Activated T-cell treated with anti-CD3 and anti-CD28 coated beads for 4 hours (primary cell): ENCODE results near the gene SPATA31D4.
"Not testable (repeated sequence)": the region's sequence is repeated elsewhere in the genome, so short reads cannot be mapped to it uniquely, and the experiment has no call there.

Experiments used
- DNase-seq: peaks from one replicate; pipeline ENCODE4 v3.0.0-alpha.2; 2020

SPATA31D4 gene

DNA sequence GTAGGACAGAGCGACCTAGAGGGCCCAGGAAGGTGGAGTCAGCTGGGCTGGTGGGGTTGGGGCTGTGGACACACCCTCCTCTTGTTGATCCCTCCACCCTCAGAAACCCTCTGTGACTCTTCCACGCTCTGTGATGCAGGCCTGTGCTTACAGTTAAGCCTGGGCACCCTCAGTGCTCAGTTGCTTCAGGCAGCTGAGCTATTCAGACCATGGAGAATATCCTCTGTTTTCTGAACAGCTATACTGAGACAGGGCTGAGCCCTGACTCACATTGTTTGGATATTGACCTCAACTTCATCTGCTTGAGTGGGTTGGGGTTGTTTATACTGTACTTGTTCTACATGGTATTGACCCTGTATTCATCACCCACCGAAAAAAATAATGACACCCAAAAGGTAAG lies at the start of gene SPATA31D4:
TSS of gene SPATA31D4 (plus strand) at position 124 of the 400 bp plus-strand sequence. CDS start at position 210, 86 bp downstream.
- DNase-seq = not testable (repeated sequence)

DNA sequence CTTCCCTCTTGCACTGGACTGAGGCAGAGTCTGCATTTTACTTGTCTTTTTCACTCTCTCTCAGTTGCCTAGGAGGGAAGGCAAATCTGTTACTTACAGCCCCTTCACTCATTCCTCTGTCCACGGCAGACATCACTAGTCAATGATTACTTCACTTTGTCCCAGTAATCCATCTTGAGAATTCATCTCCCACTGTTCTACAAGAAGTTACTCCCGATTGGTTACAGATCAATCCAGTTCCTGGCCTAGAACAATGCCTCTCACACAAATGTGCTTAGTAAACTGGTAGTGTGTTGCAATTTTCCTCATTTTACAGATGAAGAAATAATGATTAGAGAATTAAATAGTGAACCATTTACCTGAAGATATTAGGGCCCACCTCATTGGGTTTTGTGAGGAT lies 49.7 kb upstream of the SPATA31D4 start:
- DNase-seq = no peak

DNA sequence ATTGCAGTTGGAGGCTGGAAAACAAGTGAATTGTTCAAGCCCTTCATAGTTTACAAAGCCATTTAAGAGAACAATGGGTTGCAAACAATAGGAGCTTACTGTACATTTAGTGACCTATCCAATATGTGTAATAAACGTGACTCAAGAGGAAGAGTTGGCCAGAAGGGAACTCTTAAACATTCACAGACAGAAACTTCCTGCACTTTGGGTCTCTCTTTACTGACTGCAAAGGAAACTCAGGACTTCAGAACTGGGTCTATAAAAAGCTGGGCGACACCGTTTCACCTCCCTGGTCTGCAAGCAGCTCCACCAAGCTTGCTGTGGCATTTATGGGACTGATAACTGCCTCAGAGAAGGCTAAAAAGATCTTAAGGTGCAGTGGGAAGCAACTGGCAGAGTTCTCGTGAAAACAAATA lies 48.7 kb upstream of the SPATA31D4 start:
- DNase-seq = no peak

DNA sequence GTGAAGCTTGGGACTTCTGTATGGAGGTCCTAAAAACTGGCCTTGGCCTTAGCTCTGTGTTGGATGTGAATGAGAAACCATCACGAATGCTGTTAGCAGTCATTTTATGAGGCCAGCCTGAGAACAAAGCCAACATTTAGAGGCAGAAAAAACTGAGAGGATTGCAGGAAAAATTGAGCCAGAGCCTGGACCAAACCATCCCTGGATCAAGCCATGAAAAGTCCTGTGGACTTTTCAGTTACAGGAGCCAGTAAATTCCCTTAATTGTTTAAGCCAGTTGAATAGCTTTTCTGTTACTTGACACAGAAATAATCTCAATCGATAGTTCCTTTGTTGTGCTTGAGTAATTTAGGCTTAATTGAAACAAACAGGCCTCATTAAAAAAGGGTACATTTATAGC lies 42.6 kb upstream of the SPATA31D4 start:
- DNase-seq = no peak

DNA sequence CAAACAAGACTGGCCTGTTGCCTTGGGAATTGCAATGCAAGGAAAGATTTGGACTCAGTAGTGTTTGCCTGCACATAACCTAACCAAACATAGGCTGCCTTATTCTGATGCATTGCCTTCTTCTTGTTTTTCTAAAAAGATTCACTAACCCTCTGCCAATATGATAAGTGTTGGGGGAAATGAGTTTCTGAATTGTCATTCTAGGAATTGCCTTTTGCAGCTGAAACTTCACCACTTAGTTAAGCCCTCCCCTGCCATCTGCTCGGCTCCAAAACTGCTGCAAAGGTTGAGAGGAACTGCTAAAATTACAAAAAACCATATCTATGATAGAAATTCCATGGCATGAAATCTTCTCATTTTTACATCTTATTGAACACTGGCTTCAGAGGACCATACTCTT lies 41.6 kb upstream of the SPATA31D4 start:
- DNase-seq = no peak

DNA sequence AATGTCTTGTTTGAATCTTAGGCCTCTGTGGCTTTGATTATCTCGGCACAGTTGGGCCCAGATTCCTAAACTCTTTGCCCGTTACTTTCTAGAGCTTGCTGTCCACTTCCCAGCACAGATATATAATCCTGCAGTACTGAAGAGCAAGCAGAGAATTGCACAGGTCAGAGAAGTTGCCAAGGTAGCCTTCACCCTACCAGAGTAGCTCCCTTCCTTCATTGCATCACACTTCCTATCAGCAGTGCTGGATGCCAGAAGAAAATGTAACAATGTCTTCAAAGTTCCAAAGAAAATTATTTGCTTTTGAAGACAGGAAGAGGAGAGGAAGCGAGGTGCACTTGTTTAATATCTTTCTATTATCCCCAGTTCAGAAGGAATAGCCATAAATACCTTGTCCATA lies 38.1 kb upstream of the SPATA31D4 start:
- no peak for DNase-seq

- DNase-seq = no peak
Observed at GRCh38 chr9:81892440-81892839, 35.8 kb upstream of the SPATA31D4 start.

- DNase-seq = no peak
Observed at GRCh38 chr9:81893929-81894328, 34.3 kb upstream of the SPATA31D4 start.

- DNase-seq = no peak
Observed at GRCh38 chr9:81894891-81895290, 33.3 kb upstream of the SPATA31D4 start.

DNA sequence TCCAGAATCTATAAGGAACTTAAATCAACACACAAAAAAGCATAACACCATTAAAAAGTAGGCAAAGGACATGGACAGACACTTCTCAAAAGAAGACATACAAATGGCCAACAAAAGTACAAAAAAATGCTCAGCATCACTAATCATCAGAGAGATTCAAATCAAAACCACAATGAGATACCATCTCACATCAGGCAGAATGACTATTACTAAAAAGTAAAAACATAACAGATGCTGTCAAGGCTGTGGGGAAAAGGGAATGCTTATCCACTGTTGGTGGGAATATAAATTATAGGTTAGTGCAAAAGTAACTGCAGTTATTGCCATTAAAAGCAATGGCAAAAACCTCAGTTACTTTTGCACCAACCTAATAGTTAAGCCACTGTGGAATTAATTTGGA lies 32.2 kb upstream of the SPATA31D4 start:
- DNase-seq = no peak

- DNase-seq = no peak
Observed at GRCh38 chr9:81898851-81899250, 29.4 kb upstream of the SPATA31D4 start.

- no peak for DNase-seq
Observed at GRCh38 chr9:81902196-81902595, 26.0 kb upstream of the SPATA31D4 start.

DNA sequence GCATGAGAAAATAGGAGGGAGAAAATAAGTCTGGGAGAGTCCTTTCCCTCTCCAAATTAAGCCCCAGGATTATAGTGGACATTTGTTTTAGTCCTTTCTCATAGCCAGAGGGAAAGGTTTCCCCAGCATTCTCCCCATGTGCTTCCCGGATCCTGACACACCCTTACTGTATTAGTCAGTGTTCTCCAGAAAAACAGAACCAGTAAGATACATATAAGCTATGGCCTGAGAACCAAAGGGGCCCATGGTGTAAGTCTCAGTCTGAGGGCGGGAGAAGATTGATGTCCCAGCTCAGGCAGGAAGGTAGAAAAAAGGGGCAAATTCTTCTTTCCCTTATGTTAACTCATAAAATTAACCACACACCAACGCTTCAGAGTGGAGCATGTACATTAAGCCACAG lies 25.6 kb upstream of the SPATA31D4 start:
- DNase-seq = no peak

GRCh38 chr9:81906671-81907070 lies 21.6 kb upstream of the SPATA31D4 start:
- no peak for DNase-seq

DNA sequence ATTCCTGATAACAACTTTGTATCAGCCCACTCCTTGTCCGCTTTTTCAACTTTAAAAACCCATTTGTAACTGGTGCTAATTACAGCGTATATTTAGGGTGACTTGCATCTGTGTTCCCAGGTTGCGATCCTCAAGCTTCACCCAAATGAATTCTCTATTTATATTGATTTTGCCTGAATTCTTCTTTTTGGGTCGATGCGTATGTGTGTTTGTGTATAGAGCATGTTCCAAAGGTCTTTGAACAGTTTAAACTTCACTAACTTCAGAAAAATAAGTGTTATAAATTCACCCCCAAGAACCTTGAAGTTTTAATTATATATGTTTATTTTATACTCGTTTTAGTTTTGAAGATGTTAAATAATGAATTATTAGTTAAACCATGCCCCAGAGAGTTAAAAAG lies 16.1 kb upstream of the SPATA31D4 start:
- DNase-seq = no peak

DNA sequence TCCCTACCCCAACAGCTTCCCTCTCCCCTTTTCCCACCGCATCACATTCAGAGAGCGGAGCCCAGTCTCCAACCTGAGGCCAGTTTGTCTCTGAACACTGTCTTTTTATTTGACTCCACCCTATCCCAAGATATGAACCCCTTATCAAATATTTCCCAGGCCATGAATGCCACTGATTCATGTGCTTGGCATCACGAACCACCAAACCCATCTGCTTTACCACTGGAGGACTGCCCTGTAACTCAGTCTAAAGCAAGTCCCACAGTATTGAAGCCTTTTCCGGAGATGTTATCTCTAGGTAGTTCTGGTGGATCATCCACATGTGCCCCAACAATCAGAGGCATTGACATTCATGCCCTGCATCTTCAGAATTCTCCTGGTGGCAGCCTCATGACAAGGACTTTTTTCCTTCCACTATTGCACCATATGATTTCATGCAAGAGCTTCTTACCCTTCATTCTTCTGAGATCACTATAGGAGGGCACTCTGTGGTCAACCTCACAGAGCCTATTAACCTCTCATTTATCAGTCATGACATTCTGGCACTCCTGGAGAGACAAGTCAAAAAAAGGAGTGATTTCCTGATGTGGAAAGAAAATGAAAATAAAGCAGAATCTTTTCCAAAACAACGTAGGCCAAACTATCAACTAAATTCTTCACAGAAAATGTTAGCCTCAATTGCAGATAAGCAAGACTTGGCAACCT lies 12.3 kb upstream of the SPATA31D4 start:
- no peak for DNase-seq

DNA sequence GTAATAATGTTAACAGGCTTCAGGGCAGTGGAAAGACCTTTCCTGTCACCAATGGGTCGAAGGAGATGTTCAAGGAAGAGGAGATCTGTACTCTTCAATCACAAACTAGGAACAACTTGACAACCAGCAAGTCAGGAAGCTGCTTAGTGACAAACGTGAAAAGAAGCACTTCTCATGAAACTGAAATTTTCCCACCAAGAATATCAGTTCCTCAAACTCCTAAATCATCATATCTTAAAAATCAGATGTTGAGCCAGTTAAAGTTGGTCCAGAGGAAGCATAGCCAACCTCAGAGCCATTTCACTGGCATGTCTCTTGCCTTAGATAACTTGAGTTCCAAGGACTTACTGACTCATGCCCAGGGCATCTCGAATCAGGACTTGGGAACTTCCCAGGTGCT lies 9.7 kb upstream of the SPATA31D4 start:
- not testable (repeated sequence) for DNase-seq

GRCh38 chr9:81930147-81930546 lies 1.9 kb downstream of the SPATA31D4 start:
- not testable (repeated sequence) for DNase-seq

- DNase-seq = not testable (repeated sequence)
Observed at GRCh38 chr9:81933547-81933946, 5.3 kb downstream of the SPATA31D4 start.

DNA sequence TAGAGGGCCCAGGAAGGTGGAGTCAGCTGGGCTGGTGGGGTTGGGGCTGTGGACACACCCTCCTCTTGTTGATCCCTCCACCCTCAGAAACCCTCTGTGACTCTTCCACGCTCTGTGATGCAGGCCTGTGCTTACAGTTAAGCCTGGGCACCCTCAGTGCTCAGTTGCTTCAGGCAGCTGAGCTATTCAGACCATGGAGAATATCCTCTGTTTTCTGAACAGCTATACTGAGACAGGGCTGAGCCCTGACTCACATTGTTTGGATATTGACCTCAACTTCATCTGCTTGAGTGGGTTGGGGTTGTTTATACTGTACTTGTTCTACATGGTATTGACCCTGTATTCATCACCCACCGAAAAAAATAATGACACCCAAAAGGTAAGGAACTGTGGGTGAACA lies 15.2 kb downstream of the SPATA31D4 start, which contains the start of gene SPATA31D3:
TSS of gene SPATA31D3 (plus strand) at position 108 of the 400 bp plus-strand sequence. CDS start at position 194, 86 bp downstream.
- DNase-seq = not testable (repeated sequence)

DNA sequence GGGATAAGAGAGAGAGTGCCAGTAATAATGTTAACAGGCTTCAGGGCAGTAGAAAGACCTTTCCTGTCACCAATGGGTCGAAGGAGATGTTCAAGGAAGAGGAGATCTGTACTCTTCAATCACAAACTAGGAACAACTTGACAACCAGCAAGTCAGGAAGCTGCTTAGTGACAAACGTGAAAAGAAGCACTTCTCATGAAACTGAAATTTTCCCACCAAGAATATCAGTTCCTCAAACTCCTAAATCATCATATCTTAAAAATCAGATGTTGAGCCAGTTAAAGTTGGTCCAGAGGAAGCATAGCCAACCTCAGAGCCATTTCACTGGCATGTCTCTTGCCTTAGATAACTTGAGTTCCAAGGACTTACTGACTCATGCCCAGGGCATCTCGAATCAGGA lies 20.4 kb downstream of the SPATA31D4 start:
- not testable (repeated sequence) for DNase-seq

DNA sequence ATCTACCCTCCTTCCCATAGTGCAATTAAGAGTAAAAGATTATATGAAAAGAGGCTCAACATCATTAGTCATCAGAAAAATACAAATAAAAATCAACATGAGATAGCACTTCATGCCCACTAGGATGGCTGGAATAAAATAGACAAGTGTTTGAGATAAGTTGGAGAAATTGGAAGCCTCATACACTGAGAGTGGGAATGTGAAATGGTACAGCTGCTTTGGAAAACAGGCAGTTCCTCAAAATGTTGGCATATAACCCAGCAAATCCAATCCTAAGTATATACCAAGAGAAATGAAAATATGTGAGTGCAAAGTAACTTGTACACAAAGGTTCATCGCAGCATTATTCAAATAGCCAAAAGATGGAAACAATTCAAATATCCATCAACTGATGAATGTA lies 24.9 kb downstream of the SPATA31D4 start:
- no peak for DNase-seq

DNA sequence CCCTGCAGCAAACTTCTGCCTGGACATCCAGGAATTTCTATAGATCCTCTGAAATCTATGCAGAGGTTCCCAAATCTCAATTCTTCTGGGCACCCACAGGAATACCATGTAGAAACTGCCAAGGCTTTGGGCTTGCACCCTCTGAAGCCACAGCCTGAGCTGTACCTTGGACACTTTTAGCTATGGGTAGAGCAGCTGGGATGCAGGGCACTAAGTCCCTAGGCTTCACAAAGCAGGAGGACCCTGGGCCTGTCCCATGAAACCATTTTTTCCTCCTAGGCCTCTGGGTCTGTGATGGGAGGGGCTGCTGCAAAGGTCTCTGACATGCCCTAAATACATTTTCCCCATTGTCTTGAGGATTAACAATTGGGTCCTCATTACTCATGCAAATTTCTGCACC lies 27.4 kb downstream of the SPATA31D4 start:
- no peak for DNase-seq

GRCh38 chr9:81964218-81965171 lies 36.3 kb downstream of the SPATA31D4 start:
- no peak for DNase-seq
